Fibroblast of peridontal ligament (primary cell): ENCODE data around the gene WDR82.
"Not testable (repeated sequence)": the region's sequence is repeated elsewhere in the genome, so short reads cannot be mapped to it uniquely, and the experiment has no call there.

Source experiments
- DNase-seq: peaks from one replicate; pipeline ENCODE4 v3.0.0-alpha.2; 2010; ENCODE audit errors: extremely low read depth

WDR82 gene

GRCh38 chr3:52289747-52290595 lies 11.5 kb upstream of the WDR82 start:
- no peak for DNase-seq

- no peak for DNase-seq
These were observed 10.9 kb upstream of the WDR82 start for GRCh38 chr3:52289338-52289746.

GRCh38 chr3:52288674-52289073 lies 10.2 kb upstream of the WDR82 start:
- no peak for DNase-seq

- no peak for DNase-seq
These were observed 8.3 kb upstream of the WDR82 start for GRCh38 chr3:52286777-52287110.

- DNase-seq: not testable (repeated sequence)
These were observed 5.6 kb upstream of the WDR82 start for GRCh38 chr3:52284051-52284450.

- DNase-seq: no peak
These were observed 4.9 kb upstream of the WDR82 start for GRCh38 chr3:52283306-52283705.

- peak; percentile 25 for DNase-seq
These were observed 3.7 kb upstream of the WDR82 start for GRCh38 chr3:52281981-52282801.

- DNase-seq: peak; percentile 63
These were observed 1.6 kb upstream of the WDR82 start for GRCh38 chr3:52280050-52280461.

GRCh38 chr3:52279596-52279995 lies 1.1 kb upstream of the WDR82 start:
- no peak for DNase-seq

GRCh38 chr3:52277972-52278509 lies 408 bp downstream of the WDR82 start:
- peak; percentile 45 for DNase-seq

- DNase-seq: peak; percentile 57
These were observed 1.1 kb downstream of the WDR82 start for GRCh38 chr3:52277071-52277964.

- not testable (repeated sequence) for DNase-seq
These were observed 3.7 kb downstream of the WDR82 start for GRCh38 chr3:52274781-52275180.

- DNase-seq: no peak
These were observed 5.6 kb downstream of the WDR82 start for GRCh38 chr3:52272831-52273230.

- not testable (repeated sequence) for DNase-seq
These were observed 6.3 kb downstream of the WDR82 start for GRCh38 chr3:52272172-52272571.

GRCh38 chr3:52270252-52270754 lies 8.1 kb downstream of the WDR82 start:
- peak; percentile 41 for DNase-seq

- no peak for DNase-seq
These were observed 8.7 kb downstream of the WDR82 start for GRCh38 chr3:52269776-52270175.

- DNase-seq: no peak
These were observed 10.4 kb downstream of the WDR82 start for GRCh38 chr3:52268036-52268435.

GRCh38 chr3:52265387-52265786 lies 13.1 kb downstream of the WDR82 start:
- DNase-seq: no peak

GRCh38 chr3:52262447-52262846 lies 16.0 kb downstream of the WDR82 start:
- no peak for DNase-seq

GRCh38 chr3:52259448-52259847 lies 19.0 kb downstream of the WDR82 start:
- no peak for DNase-seq

GRCh38 chr3:52259035-52259434 lies 19.4 kb downstream of the WDR82 start:
- no peak for DNase-seq
